ENCODE results near the gene ARAP2. TPM values are rescaled to one million over a fixed set of nuclear protein-coding genes. Genes with fewer than 3 reads are reported as not detected.

Gene ARAP2
- polyA plus RNA-seq, 1 donor (not counting 4 experiments of a cell fraction or from before 2014, with no cell fraction given) = 9.3 TPM

GRCh38 chr4:36038491-36038890, 205.8 kb downstream of the ARAP2 start:
- no peak for FAIRE-seq
- TF ChIP-seq EZH2 (IDR thresholded peaks at IDR 0.05; ENCODE audit: low read length) = no peak
- TF ChIP-seq CTCF (optimal IDR thresholded peaks at IDR 0.05 in 1 of 3, IDR thresholded peaks at IDR 0.05 in 1 of 3, conservative IDR thresholded peaks at IDR 0.05 in 1 of 3; ENCODE audit: extremely low read depth in 1 of 3, insufficient read depth in 2 of 3, low read length in 3 of 3) = no peak
- dilution Hi-C loops (cut with MboI; ENCODE audit: extremely low pct_ligation_motif_present, low sequenced_read_pairs) = no loop called here

GRCh38 chr4:36037127-36037526, 207.2 kb downstream of the ARAP2 start:
- no peaks in the 10 kb centered on the region for H3K4me1 ChIP-seq (ENCODE audit: control insufficient read depth, extremely low read depth, insufficient read depth, low read length)
- H3K79me2 ChIP-seq (ENCODE audit: control insufficient read depth, insufficient read depth, low read length) = no peaks in the 10 kb centered on the region
- H3K27ac ChIP-seq (ENCODE audit: control insufficient read depth, insufficient read depth, low read length) = no peak overlapping the region
- no peaks in the 10 kb centered on the region for H3K27me3 ChIP-seq (ENCODE audit: control insufficient read depth, extremely low read depth, insufficient read depth, low read length)
- H3K36me3 ChIP-seq (ENCODE audit: control insufficient read depth in 2 of 2, extremely low read depth in 1 of 2, insufficient read depth in 2 of 2, low read length in 2 of 2) = no peaks in the 10 kb centered on the region
- no peak overlapping the region for H2AFZ ChIP-seq (ENCODE audit: control insufficient read depth, low read length)
- H3K4me3 ChIP-seq (ENCODE audit: control insufficient read depth in 2 of 3, extremely low read depth in 1 of 3, insufficient read depth in 2 of 3, low read depth in 1 of 3, low read length in 3 of 3) = no peak overlapping the region
- H3K4me2 ChIP-seq (ENCODE audit: control insufficient read depth, extremely low read depth, insufficient read depth, low read depth, low read length) = no peak overlapping the region
- H3K9ac ChIP-seq (ENCODE audit: control insufficient read depth, extremely low read depth, insufficient read depth, low read length) = no peak overlapping the region
- FAIRE-seq (no peak), DNase-seq (ENCODE audit: low read depth, low spot score) (no peak)
- dilution Hi-C loops (cut with MboI; ENCODE audit: extremely low pct_ligation_motif_present, low sequenced_read_pairs) = no loop called here
- no peaks in the 10 kb centered on the region for H3K9me1 ChIP-seq (ENCODE audit: control insufficient read depth, extremely low read depth, insufficient read depth, low read length)
- H4K20me1 ChIP-seq (ENCODE audit: control insufficient read depth, extremely low read depth, insufficient read depth, low read length) = no peaks in the 10 kb centered on the region
- TF ChIP-seq EZH2 (IDR thresholded peaks at IDR 0.05; ENCODE audit: low read length) (no peak), CTCF (optimal IDR thresholded peaks at IDR 0.05 in 1 of 3, IDR thresholded peaks at IDR 0.05 in 1 of 3, conservative IDR thresholded peaks at IDR 0.05 in 1 of 3; ENCODE audit: extremely low read depth in 1 of 3, insufficient read depth in 2 of 3, low read length in 3 of 3) (no peak)
- no peaks in the 10 kb centered on the region for H3K9me3 ChIP-seq (ENCODE audit: control insufficient read depth, low read depth, low read length)

More at GRCh38 chr4:36038491-36038890, 205.8 kb downstream of the ARAP2 start:
- Histone ChIP-seq H3K9me1 (ENCODE audit: control insufficient read depth, extremely low read depth, insufficient read depth, low read length) (no peaks in the 10 kb centered on the region), H3K4me1 (ENCODE audit: control insufficient read depth, extremely low read depth, insufficient read depth, low read length) (no peaks in the 10 kb centered on the region), H3K27ac (ENCODE audit: control insufficient read depth, insufficient read depth, low read length) (no peak overlapping the region), H3K4me3 (ENCODE audit: control insufficient read depth in 2 of 3, extremely low read depth in 1 of 3, insufficient read depth in 2 of 3, low read depth in 1 of 3, low read length in 3 of 3) (no peak overlapping the region), H3K36me3 (ENCODE audit: control insufficient read depth in 2 of 2, extremely low read depth in 1 of 2, insufficient read depth in 2 of 2, low read length in 2 of 2) (no peaks in the 10 kb centered on the region), H3K4me2 (ENCODE audit: control insufficient read depth, extremely low read depth, insufficient read depth, low read depth, low read length) (no peak overlapping the region), H3K27me3 (ENCODE audit: control insufficient read depth, extremely low read depth, insufficient read depth, low read length) (no peaks in the 10 kb centered on the region), H3K9me3 (ENCODE audit: control insufficient read depth, low read depth, low read length) (no peaks in the 10 kb centered on the region), H2AFZ (ENCODE audit: control insufficient read depth, low read length) (no peak overlapping the region), H4K20me1 (ENCODE audit: control insufficient read depth, extremely low read depth, insufficient read depth, low read length) (no peaks in the 10 kb centered on the region), H3K9ac (ENCODE audit: control insufficient read depth, extremely low read depth, insufficient read depth, low read length) (no peak overlapping the region), H3K79me2 (ENCODE audit: control insufficient read depth, insufficient read depth, low read length) (no peaks in the 10 kb centered on the region)
- DNase-seq (ENCODE audit: low read depth, low spot score) = no peak

All from keratinocyte (primary cell).